ENCODE results near the gene ADGRF1. TPM values are rescaled to one million over a fixed set of nuclear protein-coding genes. Genes with fewer than 3 reads are reported as not detected.

The ADGRF1 gene
- polyA plus RNA-seq, 1 of the 3 experiments (the other 2 are of a cell fraction), result not detected

DNA sequence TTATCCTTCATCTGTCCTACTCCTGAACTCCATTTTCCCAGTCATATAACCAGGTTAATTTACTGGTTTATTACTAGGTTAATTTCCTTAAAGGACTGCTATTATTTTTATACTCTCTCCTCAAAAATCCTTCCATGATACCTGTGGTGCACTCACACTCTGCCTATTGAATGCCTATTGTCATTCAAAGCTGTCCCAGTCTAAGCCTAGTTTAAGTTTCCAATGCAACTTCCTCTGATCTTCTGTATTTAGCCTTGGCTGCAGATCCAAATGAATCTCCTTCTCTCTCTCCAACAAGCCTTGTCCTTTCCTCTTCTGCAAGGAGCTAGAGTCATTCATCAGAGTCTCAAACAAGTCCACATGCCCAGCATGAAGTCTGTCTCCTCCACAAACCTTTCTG is 79.1 kb downstream of the ADGRF1 start:
- no peak overlapping the region for H3K4me3 ChIP-seq (ENCODE audit: low read depth in 2 of 2, low read length in 1 of 2)
- POLR2A ChIA-PET, result no interaction called here
- H2AFZ ChIP-seq (ENCODE audit: low read depth), result no peak overlapping the region
- H3K9me2 ChIP-seq, result no peaks in the 10 kb centered on the region
- H3K79me2 ChIP-seq (ENCODE audit: insufficient read depth), result no peaks in the 10 kb centered on the region
- H3K4me1 ChIP-seq (ENCODE audit: control insufficient read depth in 1 of 2, insufficient read depth in 2 of 2, low read depth in 1 of 2, low read length in 1 of 2), result no peaks in the 10 kb centered on the region
- H3K9ac ChIP-seq, result no peak overlapping the region
- H3K27ac ChIP-seq (ENCODE audit: low read depth in 2 of 2, low read length in 1 of 2), result no peak overlapping the region
- DNase-seq, result no peak
- H4K20me1 ChIP-seq (ENCODE audit: insufficient read depth), result no peaks in the 10 kb centered on the region
- no peaks in the 10 kb centered on the region for H3F3A ChIP-seq (replicated peaks; ENCODE audit: insufficient read depth)
- no peak for TF ChIP-seq RCOR1 (IDR thresholded peaks at IDR 0.05; ENCODE audit: low read length)
- no peak for TF ChIP-seq NFIC (IDR thresholded peaks at IDR 0.05; ENCODE audit: borderline replicate concordance)
- no peak for TF ChIP-seq GATA2 (CRISPR knock-in tag; IDR thresholded peaks at IDR 0.05)
- no peak for TF ChIP-seq RFX5 (IDR thresholded peaks at IDR 0.05; ENCODE audit: low read length)
- no peak for TF ChIP-seq JUND (IDR thresholded peaks at IDR 0.05)
- no peak for TF ChIP-seq MEF2A (IDR thresholded peaks at IDR 0.05; ENCODE audit: borderline replicate concordance, low read depth)
- TF ChIP-seq FOXM1 (IDR thresholded peaks at IDR 0.05; ENCODE audit: low read depth), result no peak
- no peak for TF ChIP-seq SMC3 (IDR thresholded peaks at IDR 0.05; ENCODE audit: low read depth, low read length)
- no peak for TF ChIP-seq CHD2 (IDR thresholded peaks at IDR 0.05; ENCODE audit: low read length, partially characterized antibody)
- no peak for TF ChIP-seq TAF1 (IDR thresholded peaks at IDR 0.05; ENCODE audit: borderline replicate concordance, low read depth, low read length)
- no peak for TF ChIP-seq GABPA (IDR thresholded peaks at IDR 0.05; ENCODE audit: low read depth)
- no peaks in the 10 kb centered on the region for H3K36me3 ChIP-seq (replicated peaks in 1 of 2; ENCODE audit: control insufficient read depth in 1 of 2, insufficient read depth in 2 of 2, low read length in 1 of 2)
- H3K4me2 ChIP-seq, result no peak overlapping the region
- H3K9me3 ChIP-seq, result no peaks in the 10 kb centered on the region
- peaks cover 5% of the 10 kb centered on the region; the same call in 1 of the 2 replicates for H3K27me3 ChIP-seq (ENCODE audit: insufficient read depth)
- CTCF ChIA-PET, result no interaction called here

DNA sequence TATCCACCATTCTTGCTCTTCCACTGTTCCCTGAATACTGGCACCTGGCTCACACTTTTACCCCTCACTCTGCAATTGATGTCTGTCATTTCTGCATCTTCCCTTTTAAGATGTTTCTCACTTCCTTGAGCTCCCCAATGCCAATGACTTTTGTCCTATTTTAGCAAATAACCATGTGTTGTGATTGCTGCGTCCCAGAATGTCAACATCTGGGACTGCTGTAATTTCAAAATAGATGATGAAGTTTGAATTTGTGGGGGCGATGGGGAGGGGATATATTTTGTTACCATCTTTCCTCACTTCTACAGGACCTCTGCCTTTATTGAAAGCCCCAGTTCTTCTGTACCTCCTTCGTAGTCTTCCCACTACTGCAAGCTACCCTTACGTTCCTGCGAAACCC is 80.4 kb downstream of the ADGRF1 start:
- 17% methylated on average over 5 of the region's 5 CpGs for WGBS (ENCODE audit: low lambda C conversion rate)
- no peak overlapping the region for H3K9ac ChIP-seq
- ChIA-PET POLR2A (no interaction called here), CTCF (interaction anchor here (1.1 kb wide), 1 partner anchor 113 kb away, joined by 3 read pairs; no protein-coding TSS in a partner anchor)
- no peak overlapping the region for H2AFZ ChIP-seq (ENCODE audit: low read depth)
- H4K20me1 ChIP-seq (ENCODE audit: insufficient read depth), result no peaks in the 10 kb centered on the region
- no peaks in the 10 kb centered on the region for H3K36me3 ChIP-seq (replicated peaks in 1 of 2; ENCODE audit: control insufficient read depth in 1 of 2, insufficient read depth in 2 of 2, low read length in 1 of 2)
- no peak for DNase-seq
- no peak overlapping the region for H3K4me3 ChIP-seq (ENCODE audit: low read depth in 2 of 2, low read length in 1 of 2)
- H3F3A ChIP-seq (replicated peaks; ENCODE audit: insufficient read depth), result no peaks in the 10 kb centered on the region
- no peak overlapping the region for H3K4me2 ChIP-seq
- no peaks in the 10 kb centered on the region for H3K9me3 ChIP-seq
- H3K9me2 ChIP-seq, result no peaks in the 10 kb centered on the region
- H3K27ac ChIP-seq (ENCODE audit: low read depth in 2 of 2, low read length in 1 of 2), result no peak overlapping the region
- H3K79me2 ChIP-seq (ENCODE audit: insufficient read depth), result no peaks in the 10 kb centered on the region
- no peaks in the 10 kb centered on the region for H3K4me1 ChIP-seq (ENCODE audit: control insufficient read depth in 1 of 2, insufficient read depth in 2 of 2, low read depth in 1 of 2, low read length in 1 of 2)
- peaks cover 5% of the 10 kb centered on the region; the same call in 1 of the 2 replicates for H3K27me3 ChIP-seq (ENCODE audit: insufficient read depth)
- TF ChIP-seq NRF1 (IDR thresholded peaks at IDR 0.05; ENCODE audit: low read depth, low read length), result no peak
- TF ChIP-seq YY1 (IDR thresholded peaks at IDR 0.05; ENCODE audit: low read depth), result no peak
- TF ChIP-seq FOXM1 (IDR thresholded peaks at IDR 0.05; ENCODE audit: low read depth), result no peak
- TF ChIP-seq MEF2A (IDR thresholded peaks at IDR 0.05; ENCODE audit: borderline replicate concordance, low read depth), result no peak
- TF ChIP-seq TEAD4 (IDR thresholded peaks at IDR 0.05; ENCODE audit: borderline replicate concordance, insufficient read depth), result no peak
- TF ChIP-seq RXRA (IDR thresholded peaks at IDR 0.05; ENCODE audit: borderline replicate concordance, low read depth), result no peak
- no peak for TF ChIP-seq GABPA (IDR thresholded peaks at IDR 0.05; ENCODE audit: low read depth)
- no peak for TF ChIP-seq NFIC (IDR thresholded peaks at IDR 0.05; ENCODE audit: borderline replicate concordance)
- no peak for TF ChIP-seq RCOR1 (IDR thresholded peaks at IDR 0.05; ENCODE audit: low read length)
- no peak for TF ChIP-seq EP300 (IDR thresholded peaks at IDR 0.05; ENCODE audit: borderline replicate concordance in 1 of 2, low read depth in 1 of 2, low read length in 1 of 2)
- no peak for TF ChIP-seq RFX5 (IDR thresholded peaks at IDR 0.05; ENCODE audit: low read length)
- TF ChIP-seq GATA2 (CRISPR knock-in tag; IDR thresholded peaks at IDR 0.05), result no peak
- TF ChIP-seq, protein P1, sequence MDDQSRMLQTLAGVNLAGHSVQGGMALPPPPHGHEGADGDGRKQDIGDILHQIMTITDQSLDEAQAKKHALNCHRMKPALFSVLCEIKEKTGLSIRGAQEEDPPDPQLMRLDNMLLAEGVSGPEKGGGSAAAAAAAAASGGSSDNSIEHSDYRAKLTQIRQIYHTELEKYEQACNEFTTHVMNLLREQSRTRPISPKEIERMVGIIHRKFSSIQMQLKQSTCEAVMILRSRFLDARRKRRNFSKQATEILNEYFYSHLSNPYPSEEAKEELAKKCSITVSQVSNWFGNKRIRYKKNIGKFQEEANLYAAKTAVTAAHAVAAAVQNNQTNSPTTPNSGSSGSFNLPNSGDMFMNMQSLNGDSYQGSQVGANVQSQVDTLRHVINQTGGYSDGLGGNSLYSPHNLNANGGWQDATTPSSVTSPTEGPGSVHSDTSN (IDR thresholded peaks at IDR 0.05), result no peak
- no peak for TF ChIP-seq TCF12 (IDR thresholded peaks at IDR 0.05)
- TF ChIP-seq, protein P2, sequence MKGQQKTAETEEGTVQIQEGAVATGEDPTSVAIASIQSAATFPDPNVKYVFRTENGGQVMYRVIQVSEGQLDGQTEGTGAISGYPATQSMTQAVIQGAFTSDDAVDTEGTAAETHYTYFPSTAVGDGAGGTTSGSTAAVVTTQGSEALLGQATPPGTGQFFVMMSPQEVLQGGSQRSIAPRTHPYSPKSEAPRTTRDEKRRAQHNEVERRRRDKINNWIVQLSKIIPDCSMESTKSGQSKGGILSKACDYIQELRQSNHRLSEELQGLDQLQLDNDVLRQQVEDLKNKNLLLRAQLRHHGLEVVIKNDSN (IDR thresholded peaks at IDR 0.05; ENCODE audit: borderline replicate concordance, low read depth), result no peak
- no peak for TF ChIP-seq USF2 (IDR thresholded peaks at IDR 0.05; ENCODE audit: borderline replicate concordance, low read depth, low read length)
- no peak for TF ChIP-seq CTCF (IDR thresholded peaks at IDR 0.05)
- TF ChIP-seq IRF3 (IDR thresholded peaks at IDR 0.05; ENCODE audit: low read depth, low read length), result no peak
- no peak for TF ChIP-seq RAD21 (IDR thresholded peaks at IDR 0.05; ENCODE audit: low read length)
- no peak for TF ChIP-seq SMC3 (IDR thresholded peaks at IDR 0.05; ENCODE audit: low read depth, low read length)
